Adipose tissue (tissue), 3 donors: Measurements from ENCODE around the gene TBX10. TPM values are rescaled to one million over a fixed set of nuclear protein-coding genes. Genes with fewer than 3 reads are reported as not detected.
"Not testable (repeated sequence)": the region's sequence is repeated elsewhere in the genome, so short reads cannot be mapped to it uniquely, and the experiment has no call there.

ENCODE experiments used
- H3K27ac ChIP-seq: one replicate; pipeline ENCODE4 v1.5.1; 2013; ENCODE audit warnings: low read depth, low read length
- WGBS, 3 donors: extraction: QIAGEN DNeasy Blood & Tissue Kit; methylation state at CpG; one replicate each; pipeline ENCODE4 v1.1.7; 2013; 5-methylcytosine and 5-hydroxymethylcytosine counted together
- polyA plus RNA-seq, 3 donors: library from polyadenylated mRNA; stranded (reverse); fragments of 200-250 nt; gene quantifications; one replicate each; pipeline ENCODE4 v1.2.3, GENCODE V29; 2013
- donor health status: healthy with polysubstance abuse.
- donor health status: Bipolar disorder and iron deficiency.
- donor health status: healthy.

Gene TBX10
- polyA plus RNA-seq, 3 donors: 0.08 to 0.09 TPM; not detected in 1

DNA sequence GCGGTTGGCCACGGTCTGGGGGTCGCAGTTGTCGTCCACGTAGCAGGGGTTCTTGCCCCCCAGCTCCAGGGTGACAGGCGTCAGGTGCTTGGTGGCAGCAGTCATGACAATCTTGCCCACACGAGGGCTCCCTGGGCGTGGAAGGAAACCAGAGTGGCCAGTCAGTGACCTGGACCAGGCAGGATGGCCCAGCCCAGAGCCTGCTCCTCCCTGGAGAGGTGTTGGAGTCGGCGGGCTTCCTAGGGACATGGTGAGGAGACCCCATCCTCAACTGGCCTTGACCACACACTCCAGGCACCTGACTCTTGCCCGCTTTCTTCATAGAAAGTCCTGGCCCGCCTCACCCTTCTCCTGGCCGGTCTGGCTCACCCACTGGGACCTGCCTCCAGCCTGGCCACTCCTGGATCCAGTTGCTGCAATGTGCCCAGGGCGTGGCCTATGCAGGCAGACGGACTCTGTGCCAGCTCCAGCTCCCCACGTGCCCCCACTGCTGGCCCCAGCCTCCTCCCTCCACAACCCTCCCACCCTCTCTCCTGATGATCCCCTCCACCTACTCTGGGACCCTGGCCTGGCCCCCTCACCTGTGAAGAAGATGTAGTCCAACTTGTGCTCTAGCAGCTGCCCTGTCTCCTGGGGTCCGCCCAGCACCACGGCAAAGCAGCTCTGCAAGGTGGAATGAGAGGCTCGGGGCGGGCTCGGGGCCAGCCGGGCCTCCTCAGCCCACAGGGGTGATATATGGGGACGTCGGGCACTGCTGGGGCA lies 26.2 kb upstream of the TBX10 start:
- 65 to 78% (median 73%) methylated on average over 24 of the region's 24 CpGs for WGBS, 3 donors
- H3K27ac ChIP-seq: no peak overlapping the region

DNA sequence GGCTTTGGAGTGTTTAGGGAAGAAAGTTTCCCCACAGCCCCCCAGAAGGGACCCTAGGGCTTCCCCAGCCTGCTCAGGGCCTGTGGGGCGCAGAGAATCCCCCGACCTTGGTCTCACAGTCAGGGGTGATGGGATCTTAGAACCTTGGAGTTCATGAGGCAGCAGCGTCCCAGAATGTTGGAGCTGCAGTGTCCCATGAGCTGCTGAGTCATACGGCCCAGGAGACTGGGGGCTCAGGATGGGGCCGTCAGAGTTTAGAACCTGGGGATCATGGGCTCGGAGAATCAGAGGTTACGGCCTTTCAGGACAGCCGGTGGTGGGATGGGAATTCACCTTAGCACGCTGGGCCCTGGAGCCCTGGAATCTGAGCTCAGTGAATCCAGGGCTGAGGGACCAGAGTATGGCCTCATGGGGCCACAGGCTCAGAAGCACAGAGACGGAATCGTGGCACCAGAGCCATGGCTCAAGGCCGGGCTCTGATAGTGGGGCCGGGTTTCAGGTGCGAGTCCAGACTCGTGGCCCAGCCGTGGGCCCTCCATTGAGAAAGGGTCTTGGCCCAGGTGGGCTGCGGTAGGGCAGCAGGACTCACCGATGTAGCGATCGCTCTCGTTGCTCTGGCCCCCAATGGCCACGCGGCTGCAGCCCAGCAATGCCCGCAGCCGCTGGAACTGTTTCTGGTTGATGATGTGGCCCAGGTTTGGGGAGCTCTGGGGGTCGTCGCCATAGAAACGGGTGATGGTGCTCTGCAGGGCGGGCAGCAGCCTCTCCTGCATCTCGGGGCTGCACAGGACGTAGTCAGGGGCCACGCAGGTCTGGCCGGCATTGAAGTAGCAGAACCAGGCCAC lies 25.4 kb upstream of the TBX10 start:
- 85 to 87% (median 87%) methylated on average over 33 of the region's 33 CpGs for WGBS, 3 donors
- no peak overlapping the region for H3K27ac ChIP-seq

DNA sequence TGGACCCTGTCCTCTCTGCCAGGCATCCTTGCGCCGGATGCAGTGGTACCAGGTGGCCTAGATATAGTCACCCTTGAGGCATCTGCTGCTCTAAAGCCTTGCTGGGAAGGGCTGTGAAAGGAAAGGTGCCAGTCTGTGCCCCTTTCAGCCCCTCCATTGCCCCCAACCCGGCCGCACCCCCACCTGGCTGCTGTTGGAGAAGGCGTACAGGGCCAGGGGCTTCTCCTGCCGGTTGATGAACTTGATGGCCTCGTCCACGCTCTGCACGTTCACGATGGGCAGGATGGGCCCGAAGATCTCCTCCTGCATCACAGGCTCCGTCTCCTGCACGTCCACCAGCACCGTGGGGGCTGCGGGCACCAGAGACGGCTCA lies 24.6 kb upstream of the TBX10 start:
- WGBS, 3 donors: 87 to 93% (median 88%) methylated on average over 16 of the region's 16 CpGs
- no peak overlapping the region for H3K27ac ChIP-seq

DNA sequence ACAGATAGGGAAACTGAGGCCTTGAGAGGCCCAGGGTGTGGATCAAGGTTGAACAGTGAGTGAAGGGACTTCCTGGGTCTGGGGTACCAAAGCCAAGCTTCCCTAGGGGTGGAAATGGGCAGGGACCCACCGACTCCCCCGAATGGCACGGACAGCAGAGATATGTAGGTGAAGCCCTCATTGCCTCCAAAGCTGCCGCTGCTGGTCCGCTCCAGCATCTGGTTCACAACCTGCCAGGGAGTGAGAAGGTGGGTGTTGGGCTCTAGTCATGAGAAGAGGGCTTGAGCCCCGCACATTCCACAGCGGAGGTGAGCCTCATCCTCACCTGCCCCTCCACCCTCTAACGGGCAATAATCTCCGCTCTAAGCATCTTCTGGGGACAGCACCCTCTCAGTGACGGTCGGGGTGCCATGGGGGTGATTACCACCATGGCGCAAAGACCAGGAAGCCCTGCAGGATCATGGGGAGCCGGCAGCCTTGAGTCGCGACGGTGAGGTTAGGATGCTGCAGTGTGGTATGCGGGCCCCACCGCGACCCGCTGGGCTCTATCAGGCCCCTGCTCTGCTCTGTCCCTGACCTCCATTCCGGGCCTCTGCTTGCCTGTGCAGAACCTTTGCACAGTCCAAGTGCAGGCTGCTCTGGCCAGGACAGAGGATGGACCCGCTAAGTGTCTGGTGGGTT lies 24.1 kb upstream of the TBX10 start:
- no peak overlapping the region for H3K27ac ChIP-seq
- 89 to 96% (median 92%) methylated on average over 20 to 22 of the region's 22 CpGs for WGBS, 3 donors

DNA sequence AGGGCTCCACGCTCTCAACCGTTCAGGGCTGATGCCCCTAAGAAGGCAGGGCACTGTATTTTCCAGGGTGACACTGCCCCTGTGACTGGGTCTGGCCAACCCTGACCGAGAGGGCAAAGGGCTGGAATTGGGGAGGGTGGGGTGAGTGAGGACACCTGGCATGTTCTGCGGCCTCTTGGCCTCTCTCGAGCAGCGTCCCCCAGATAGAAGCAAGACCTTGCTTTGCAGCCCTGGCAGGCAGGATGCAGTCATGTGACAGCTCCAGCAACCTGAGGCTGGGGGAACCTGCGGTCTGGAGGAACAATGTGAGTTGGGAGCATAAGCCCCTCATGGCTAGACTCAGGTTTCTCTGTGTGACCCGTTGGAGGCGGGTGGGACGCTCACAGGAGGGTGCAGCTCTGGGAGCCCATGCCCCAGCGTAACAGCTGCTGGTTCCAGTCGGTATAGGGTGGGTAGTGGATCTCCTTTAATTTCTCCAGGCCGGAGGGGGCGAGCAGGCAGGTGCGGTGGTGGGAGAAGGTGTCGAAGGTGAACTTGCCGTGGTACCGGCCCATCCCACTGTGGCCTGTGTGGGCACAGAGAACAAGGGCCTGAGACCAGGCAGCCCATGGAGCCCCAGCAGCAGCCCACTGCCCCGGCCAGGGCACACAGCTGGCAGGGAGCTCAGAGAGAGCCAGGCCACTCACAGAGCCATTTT lies 23.4 kb upstream of the TBX10 start:
- 76 to 85% (median 79%) methylated on average over 19 of the region's 19 CpGs for WGBS, 3 donors
- H3K27ac ChIP-seq: no peak overlapping the region

DNA sequence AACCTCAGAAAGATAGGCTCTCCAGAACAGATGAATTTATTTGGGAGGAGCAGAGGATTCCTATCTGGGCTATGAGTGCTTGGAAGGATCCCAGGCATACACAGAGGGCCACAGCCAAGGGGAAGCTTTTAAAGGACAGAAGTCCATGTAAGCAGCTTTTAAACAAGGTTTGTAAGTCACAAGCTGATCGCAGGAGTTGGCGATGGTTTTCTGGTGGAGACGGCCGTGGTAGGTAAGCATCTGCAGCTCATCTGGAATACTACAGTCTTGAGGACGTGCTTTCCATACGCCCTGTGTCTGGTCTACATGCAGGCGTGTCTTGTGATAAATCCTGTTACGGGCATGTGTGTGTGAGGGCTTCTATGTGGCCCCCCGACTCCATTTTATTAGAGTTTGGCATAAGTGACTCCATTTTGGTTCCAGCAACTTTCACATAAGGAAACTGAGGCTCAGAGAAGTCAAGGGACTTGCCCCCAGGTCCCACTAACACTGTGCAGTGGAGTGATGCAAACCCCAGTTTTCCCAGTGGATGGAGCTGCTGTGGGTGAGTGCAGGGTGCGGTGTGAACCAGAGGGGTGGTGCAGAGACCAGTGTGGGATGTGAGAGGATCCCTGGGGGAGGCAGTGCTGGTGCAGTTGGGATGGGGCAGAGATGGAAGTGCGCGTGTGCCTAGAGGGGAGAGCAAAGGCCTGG lies 22.7 kb upstream of the TBX10 start:
- WGBS, 3 donors: 82 to 93% (median 89%) methylated on average over 12 of the region's 12 CpGs
- no peak overlapping the region for H3K27ac ChIP-seq

DNA sequence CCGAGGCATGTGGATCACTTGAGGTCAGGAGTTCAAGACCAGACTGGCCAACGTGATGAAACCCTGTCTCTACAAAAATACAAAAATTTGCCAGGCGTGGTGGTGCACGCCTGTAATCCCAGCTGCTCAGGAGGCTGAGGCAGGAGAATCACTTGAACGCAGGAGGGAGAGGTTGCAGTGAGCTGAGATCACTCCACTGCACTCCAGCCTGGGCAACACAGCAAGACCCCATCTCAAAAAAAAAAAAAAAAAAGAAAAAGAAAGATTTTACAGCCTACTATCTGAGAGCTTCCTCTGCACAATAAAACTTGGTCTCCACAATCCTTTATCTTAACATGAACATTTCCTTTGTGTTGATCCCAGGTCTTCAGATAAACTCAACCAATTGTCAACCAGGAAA lies 21.2 kb upstream of the TBX10 start:
- H3K27ac ChIP-seq: not testable (repeated sequence)
- WGBS, 3 donors: 76% methylated on average over 5 of the region's 5 CpGs

DNA sequence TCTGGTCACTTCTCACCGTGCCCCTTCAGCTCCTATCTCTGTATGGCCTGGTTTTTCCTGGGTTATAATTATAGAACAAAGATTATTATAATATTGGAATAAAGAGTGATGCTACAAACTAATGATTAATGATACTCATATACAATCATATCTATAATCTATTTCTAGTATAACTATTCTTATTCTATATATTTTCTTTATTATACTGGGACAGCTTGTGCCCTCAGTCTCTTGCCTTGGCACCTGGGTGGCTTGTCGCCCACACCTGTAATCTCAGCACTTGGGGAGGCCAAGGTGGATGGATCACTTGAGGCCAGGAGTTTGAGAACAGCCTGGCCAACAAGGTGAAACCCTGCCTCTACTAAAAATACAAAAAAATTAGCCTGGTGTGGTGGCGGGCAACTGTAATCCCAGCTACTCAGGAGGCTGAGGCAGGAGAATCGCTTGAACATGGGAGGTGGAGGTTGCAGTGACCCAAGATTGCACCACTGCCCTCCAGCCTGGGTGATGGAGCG lies 20.1 kb upstream of the TBX10 start:
- 58 to 61% (median 59%) methylated on average over 5 of the region's 5 CpGs for WGBS, 3 donors
- not testable (repeated sequence) for H3K27ac ChIP-seq

DNA sequence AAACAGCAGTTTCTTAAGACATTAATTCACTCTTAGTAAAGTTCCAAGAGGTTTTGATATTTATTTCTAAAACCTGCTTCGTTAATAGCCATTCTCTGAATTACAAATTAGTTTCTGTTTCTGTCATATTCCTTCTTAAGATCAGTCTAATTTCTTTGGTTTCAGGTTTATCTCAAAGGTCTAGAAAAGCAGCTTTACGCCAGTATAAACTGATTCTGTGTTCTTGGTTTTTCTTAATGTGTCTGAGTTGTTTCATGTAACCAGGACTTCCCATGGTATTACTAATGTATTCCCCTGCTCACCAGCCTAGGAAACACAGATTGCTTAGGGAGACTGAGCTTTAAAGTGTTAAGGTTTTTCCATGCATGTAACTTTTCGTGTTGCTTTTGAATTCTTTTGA lies 17.7 kb upstream of the TBX10 start:
- no peak overlapping the region for H3K27ac ChIP-seq
- 37 to 45% (median 44%) methylated on average over 3 of the region's 3 CpGs for WGBS, 3 donors

DNA sequence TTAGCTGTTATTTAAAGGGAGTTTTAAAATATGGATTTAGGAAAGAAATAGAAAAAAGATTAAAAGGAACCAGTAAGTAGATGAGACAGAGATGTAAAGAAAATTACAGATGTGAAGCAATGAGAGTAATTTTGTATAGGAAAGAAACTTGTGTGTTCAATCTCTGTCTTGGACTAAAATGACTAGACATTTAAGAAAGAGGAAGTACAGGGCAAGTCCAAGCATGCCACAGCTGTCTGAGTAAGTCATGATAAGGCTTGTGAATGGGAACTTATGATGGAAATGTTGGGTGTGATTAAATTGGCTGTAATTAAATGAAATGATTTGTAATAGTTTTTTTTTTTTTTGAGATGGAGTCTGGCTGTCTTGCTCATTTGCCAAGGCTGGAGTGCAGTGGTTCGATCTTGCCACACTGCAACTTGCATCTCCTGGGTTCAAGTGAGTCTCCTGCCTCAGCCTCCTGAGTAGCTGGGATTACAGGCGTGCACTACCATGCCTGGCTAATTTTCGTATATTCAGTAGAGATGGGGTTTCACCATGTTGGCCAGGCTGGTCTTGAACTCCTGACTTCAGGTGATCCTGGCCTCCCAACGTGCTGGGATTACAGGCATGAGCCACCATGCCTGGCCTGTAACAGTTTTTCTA lies 16.8 kb upstream of the TBX10 start:
- 86 to 96% (median 92%) methylated on average over 4 of the region's 4 CpGs for WGBS, 3 donors
- no peak overlapping the region for H3K27ac ChIP-seq

DNA sequence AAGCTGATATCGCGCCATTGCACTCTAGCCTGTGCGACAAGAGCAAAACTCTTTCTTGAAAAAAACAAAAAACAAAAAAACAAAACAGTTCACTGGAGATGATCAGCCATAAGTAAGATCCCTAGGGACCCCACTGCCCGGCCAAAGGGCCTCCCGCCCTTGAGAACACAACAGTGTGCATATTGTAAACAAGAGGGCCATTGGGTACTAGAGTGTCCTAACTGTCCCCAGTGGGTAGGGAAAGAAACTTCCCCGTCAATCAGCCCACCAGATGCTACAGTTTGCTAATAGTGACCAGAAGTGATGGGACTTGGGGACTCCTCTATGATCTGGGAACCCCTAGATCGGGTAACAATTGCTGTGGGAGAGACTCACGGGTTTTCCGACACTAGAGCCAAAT lies 14.7 kb upstream of the TBX10 start:
- no peak overlapping the region for H3K27ac ChIP-seq
- WGBS, 3 donors: 65 to 83% (median 72%) methylated on average over 9 of the region's 9 CpGs

DNA sequence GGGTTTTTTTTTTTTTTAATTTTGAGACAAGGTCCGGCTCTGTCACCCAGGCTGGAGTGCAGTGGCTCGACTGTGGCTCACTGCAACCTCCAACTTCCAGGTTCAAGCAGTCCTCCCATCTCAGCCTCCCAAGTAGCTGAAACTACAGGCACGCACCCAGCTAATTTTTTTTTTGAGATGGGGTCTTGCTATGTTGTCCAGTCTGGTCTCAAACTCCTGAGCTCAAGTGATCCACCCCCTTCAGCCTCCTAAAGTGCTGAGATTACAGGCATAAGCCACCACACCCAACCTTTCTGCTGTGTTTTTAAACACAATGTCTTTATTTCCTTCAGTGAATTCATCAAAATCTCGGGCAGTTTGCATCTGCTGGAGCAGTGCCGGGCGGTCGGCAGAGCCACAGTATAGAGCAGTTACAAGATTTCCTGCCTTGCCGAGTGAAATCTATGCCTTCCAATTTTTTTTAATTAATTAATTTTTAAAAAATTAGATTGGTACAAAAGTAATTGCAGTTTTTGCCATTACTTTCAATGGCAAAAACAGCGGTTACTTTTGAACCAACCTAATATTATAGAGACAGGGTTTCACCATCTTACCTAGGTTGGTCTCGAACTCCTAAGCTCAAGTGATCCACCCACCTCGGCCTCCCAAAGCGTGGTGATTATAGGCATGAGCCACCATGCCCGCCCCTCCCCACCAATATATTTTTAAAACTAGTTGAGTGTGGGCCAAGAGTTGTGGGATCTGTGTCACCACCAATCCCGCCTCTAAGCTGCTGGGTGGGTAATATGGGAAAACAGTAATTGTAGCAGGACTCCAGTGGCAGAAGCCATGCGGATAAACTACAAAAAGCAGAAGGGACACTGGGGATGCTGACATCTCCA lies 13.6 kb upstream of the TBX10 start:
- 80 to 88% (median 81%) methylated on average over 14 to 15 of the region's 15 CpGs for WGBS, 3 donors
- no peak overlapping the region for H3K27ac ChIP-seq

DNA sequence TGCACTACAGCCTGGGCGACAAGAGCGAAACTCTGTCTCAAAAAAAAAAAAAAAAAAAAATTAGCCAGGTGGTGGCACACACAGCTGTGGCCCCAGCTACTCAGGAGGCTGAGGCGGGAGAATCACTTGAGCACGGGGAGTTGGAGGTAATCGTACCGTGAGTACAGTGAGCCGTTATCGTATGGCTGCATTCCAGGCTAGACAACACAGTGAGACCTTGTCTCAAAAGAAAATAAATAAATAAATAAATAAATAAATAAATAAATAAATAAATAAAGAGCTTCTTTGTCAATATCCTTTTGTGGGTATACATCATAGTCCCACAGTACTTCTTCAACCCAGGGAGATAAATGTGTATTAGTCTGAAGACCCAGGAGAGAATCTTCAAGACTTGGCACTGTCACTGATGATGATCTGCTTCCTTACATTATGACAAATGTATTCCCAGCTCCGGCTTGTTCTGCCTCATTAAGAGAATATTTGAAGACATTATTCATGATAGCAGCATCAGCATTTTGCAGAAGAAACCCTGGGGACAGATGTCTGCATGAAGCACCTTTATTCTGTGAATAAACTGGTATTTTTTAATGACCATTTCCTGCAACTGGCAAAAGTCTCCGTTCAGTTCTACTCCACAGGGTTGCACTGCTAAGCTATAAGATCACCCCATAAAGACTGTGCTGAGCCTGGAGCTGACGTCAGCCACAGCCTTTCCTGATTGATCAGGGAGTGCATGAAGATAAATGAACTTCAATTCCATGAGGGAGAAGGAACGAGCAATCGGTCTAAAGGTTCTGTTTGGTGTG lies 12.6 kb upstream of the TBX10 start:
- WGBS, 3 donors: 47 to 57% (median 53%) methylated on average over 12 to 13 of the region's 13 CpGs
- H3K27ac ChIP-seq: no peak overlapping the region

DNA sequence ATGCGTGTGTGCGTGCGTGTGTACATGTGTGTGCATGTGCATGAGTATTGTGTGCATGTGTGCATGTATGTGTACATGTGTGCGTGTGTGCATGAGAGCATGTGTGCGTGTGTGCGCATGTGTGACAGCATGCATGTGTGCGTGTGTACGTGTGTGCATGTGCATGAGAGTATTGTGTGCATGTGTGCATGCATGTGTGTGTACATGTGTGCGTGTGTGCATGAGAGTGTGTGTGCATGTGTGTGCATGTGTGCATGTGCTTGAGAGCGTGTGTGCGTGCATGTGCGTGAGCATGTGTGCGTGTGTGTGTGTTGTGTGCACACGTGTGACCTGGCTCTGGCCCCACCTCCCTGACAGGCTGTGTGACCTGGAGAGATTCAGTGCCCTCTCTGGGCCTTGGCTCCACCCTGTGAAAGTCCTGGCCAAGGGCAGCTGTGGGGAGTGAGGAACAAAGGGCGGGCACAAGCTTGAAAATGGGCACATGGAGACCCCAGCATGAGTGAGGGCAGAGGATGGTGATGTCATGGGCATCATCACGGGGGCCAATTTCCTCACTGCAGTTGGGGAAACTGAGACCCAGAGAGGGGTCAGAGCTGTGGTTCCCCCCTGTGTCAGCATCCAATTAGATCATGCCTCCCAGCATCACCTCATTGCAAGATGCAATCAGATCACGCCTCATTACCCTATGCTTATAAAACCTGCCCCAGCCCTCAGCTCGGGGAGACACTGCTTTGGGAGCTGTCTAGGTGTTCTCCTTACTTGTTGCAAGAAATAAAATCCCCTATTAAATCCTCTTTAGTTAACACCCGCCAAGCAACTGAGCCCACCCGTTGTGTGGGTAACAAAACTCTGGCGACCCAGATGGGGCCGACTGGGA lies 10.3 kb upstream of the TBX10 start:
- WGBS, 3 donors: 73 to 77% (median 75%) methylated on average over 22 of the region's 22 CpGs
- no peak overlapping the region for H3K27ac ChIP-seq
